GM10248 (cell line): ENCODE measurements around the gene SLC24A4.

ENCODE experiments used
- CTCF ChIA-PET: fragments of 300-600 bp; sonication (Branson Sonifier 250); formaldehyde crosslinking; extraction: SDS; loops from one replicate; lab custom pipeline; 2021; ENCODE audit warnings: antibody characterized with exemption; lab: Yijun Ruan, JAX
- POLR2A ChIA-PET: fragments of 350-650 bp; sonication (Branson Sonifier 250); formaldehyde crosslinking; extraction: SDS; loops from one replicate; lab custom pipeline; 2020; ENCODE audit warnings: antibody characterized with exemption; lab: Yijun Ruan, JAX
- DNase-seq: peaks from one replicate; pipeline ENCODE4 v3.0.0; 2012; ENCODE audit errors: extremely low spot score
- TF ChIP-seq, protein P1 (sequence below): IDR thresholded peaks from 2 replicates; pipeline ENCODE4 v1.5.1; 2012; ENCODE audit warnings: mild to moderate bottlenecking, low read depth; ENCODE audit errors: extremely low read depth, missing control alignments, control extremely low read depth

Gene SLC24A4

DNA sequence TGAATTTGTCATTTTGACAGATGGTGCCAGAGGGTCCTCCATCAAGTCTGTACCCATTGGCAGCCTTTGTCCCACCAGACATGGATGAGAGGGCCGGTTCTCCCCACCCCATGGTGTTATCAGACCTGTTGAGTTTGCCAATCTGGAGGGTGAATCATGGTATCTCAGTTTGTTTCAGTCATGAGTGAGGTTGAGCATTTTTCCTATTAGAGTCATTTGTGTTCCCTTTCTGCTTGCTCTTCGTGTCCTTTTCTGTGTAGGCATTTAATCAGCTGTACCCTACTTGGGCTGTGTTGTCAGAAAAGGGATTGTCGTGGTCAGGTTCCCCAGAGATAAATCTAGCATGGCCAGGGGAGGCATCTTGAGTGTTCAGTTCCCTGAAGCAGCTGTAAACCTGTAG is 30.5 kb downstream of the SLC24A4 start:
- ChIA-PET POLR2A (no interaction called here), CTCF (interaction anchor here (1.2 to 2.9 kb wide), 4 partner anchors 14 to 705 kb away, joined by 3 to 20 read pairs (median 4); no protein-coding TSS in a partner anchor)
- TF ChIP-seq, protein P1, sequence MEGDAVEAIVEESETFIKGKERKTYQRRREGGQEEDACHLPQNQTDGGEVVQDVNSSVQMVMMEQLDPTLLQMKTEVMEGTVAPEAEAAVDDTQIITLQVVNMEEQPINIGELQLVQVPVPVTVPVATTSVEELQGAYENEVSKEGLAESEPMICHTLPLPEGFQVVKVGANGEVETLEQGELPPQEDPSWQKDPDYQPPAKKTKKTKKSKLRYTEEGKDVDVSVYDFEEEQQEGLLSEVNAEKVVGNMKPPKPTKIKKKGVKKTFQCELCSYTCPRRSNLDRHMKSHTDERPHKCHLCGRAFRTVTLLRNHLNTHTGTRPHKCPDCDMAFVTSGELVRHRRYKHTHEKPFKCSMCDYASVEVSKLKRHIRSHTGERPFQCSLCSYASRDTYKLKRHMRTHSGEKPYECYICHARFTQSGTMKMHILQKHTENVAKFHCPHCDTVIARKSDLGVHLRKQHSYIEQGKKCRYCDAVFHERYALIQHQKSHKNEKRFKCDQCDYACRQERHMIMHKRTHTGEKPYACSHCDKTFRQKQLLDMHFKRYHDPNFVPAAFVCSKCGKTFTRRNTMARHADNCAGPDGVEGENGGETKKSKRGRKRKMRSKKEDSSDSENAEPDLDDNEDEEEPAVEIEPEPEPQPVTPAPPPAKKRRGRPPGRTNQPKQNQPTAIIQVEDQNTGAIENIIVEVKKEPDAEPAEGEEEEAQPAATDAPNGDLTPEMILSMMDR = no peak
- no peak for DNase-seq

DNA sequence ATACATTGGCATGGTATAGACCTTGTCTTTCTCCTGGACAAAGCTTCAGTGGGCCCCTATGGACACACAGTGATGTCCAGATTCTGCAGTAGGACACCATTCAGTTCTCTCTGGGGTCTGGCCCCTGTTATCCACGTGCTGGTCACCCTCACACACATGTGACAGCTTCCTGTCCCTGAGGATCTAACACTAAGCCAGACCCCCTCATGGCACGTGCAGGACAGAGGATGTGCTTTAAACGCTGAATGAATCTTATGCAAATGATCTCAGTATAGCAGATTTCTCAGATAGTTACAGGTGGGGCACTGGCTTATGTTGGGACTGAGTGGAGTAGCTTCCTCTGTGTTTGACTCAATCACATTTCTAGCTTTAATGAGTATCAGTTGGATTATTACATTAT is 33.7 kb downstream of the SLC24A4 start:
- TF ChIP-seq, protein P1 = no peak
- POLR2A ChIA-PET = no interaction called here
- DNase-seq = no peak
- CTCF ChIA-PET = interaction anchor here (1.2 kb wide), 1 partner anchor 64 kb away, joined by 3 read pairs; no protein-coding TSS in a partner anchor

DNA sequence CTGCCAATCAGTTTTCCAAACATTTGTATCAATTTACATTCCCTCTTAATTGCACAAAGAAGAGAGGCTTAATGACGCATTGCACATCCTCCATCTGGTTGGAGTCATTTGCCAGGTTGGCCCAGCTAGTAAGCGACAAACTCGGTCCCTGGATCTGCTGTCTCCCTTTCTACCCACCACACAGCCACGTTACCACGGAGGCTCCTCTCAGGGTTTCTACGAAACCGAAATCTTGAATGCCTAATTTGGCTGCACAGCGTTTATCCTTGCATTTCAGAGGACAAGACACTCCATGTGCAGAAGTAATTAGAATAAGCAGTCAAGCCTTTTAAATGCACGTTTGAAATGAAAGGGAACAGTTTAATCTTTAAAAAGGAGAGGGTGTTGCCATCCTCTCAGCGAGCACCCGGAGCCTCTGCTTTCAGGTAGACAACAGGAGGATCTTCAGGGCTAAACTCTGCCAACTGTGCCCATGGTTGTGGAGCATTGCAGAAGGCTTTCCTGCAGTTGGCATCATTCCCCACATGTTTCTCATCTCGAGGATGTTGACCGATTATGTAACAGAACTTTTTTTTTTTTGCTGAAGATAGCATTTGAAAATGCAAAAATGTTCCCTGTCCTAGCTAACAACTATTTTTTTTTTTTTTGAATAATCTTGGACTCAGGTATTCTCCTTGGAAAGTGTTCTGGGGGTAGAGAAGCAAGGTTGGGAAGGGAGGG is 37.8 kb downstream of the SLC24A4 start:
- TF ChIP-seq, protein P1 = no peak
- no peak for DNase-seq
- CTCF ChIA-PET = no interaction called here
- POLR2A ChIA-PET = no interaction called here

DNA sequence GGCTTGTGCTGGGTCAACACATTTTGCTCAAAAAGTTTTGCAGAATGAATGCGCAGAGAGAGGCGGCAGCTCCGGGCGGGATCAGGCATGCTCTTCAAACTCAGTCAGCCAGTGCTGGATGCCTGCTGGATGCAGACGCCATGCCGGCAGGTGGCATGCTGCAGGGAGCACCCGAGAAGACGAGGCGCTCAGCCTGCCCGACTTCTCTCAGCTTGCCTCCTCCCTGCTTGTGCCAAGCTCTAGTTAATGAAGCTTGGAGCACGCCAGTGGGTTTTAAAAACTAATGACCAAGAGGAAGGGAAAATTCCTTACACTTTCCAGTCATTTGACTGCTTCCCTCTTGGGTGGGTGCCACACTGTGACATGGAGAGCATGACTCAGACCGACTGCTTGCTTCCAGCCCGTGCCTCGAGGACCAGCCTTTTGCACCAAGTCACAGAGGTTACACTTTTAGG is 39.8 kb downstream of the SLC24A4 start:
- no peak for DNase-seq
- TF ChIP-seq, protein P1 = no peak
- POLR2A ChIA-PET = no interaction called here
- CTCF ChIA-PET = interaction anchor here (1.7 kb wide), 1 partner anchor 11 kb away, joined by 7 read pairs; no protein-coding TSS in a partner anchor

DNA sequence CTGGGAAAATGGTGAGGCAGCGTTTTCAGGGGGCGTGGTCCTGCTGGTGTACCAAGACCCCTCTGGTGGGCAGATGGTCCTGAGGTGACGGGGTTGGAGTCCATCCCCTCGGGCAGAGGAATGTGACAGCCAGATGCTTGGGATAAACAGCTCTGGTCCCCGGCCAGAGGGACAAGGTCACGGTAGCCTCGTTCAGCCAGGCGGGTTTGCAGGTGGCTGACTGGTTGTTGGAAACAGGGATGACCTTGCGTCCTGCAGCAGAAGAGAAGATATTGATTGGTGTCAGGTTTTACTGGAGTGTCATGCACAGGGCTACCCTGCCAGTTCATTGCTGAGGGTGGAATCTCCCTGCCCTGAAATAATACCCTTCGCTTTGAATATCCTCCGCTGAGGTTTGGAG is 43.3 kb downstream of the SLC24A4 start:
- CTCF ChIA-PET = no interaction called here
- POLR2A ChIA-PET = no interaction called here
- no peak for DNase-seq
- TF ChIP-seq, protein P1 = no peak

DNA sequence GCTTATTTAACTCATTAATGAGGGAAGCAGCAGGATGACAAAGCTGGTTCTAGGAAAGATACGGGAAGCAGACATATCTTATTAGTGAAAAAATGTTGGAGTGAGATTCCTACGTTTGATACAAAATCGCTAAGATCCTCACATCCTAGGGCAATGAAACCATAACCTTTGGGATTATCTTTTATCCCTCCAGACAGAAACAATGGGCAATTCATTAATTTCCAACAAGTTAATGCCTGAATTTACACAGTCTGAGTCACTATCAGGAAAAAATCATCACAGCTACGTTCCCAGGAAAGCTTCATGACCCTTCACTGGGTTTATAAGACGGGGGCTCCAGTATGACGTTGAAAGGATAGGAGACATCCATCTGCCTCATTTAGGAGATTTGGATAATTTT is 45.0 kb downstream of the SLC24A4 start:
- DNase-seq = no peak
- ChIA-PET POLR2A (no interaction called here), CTCF (interaction anchor here (0.8 to 1.5 kb wide), 4 partner anchors 9 to 62 kb away, joined by 3 to 5 read pairs (median 4); no protein-coding TSS in a partner anchor)
- TF ChIP-seq, protein P1 = no peak
